ENCODE results near the gene PHIP. TPM values are rescaled to one million over a fixed set of nuclear protein-coding genes. Genes with fewer than 3 reads are reported as not detected.

PHIP gene
- total and polyA plus RNA-seq, 2 of the 8 experiments (the other 6 are each of a cell fraction or from before 2014, with no cell fraction given) = 7.3 to 56.2 TPM

- TF ChIP-seq, protein P1, sequence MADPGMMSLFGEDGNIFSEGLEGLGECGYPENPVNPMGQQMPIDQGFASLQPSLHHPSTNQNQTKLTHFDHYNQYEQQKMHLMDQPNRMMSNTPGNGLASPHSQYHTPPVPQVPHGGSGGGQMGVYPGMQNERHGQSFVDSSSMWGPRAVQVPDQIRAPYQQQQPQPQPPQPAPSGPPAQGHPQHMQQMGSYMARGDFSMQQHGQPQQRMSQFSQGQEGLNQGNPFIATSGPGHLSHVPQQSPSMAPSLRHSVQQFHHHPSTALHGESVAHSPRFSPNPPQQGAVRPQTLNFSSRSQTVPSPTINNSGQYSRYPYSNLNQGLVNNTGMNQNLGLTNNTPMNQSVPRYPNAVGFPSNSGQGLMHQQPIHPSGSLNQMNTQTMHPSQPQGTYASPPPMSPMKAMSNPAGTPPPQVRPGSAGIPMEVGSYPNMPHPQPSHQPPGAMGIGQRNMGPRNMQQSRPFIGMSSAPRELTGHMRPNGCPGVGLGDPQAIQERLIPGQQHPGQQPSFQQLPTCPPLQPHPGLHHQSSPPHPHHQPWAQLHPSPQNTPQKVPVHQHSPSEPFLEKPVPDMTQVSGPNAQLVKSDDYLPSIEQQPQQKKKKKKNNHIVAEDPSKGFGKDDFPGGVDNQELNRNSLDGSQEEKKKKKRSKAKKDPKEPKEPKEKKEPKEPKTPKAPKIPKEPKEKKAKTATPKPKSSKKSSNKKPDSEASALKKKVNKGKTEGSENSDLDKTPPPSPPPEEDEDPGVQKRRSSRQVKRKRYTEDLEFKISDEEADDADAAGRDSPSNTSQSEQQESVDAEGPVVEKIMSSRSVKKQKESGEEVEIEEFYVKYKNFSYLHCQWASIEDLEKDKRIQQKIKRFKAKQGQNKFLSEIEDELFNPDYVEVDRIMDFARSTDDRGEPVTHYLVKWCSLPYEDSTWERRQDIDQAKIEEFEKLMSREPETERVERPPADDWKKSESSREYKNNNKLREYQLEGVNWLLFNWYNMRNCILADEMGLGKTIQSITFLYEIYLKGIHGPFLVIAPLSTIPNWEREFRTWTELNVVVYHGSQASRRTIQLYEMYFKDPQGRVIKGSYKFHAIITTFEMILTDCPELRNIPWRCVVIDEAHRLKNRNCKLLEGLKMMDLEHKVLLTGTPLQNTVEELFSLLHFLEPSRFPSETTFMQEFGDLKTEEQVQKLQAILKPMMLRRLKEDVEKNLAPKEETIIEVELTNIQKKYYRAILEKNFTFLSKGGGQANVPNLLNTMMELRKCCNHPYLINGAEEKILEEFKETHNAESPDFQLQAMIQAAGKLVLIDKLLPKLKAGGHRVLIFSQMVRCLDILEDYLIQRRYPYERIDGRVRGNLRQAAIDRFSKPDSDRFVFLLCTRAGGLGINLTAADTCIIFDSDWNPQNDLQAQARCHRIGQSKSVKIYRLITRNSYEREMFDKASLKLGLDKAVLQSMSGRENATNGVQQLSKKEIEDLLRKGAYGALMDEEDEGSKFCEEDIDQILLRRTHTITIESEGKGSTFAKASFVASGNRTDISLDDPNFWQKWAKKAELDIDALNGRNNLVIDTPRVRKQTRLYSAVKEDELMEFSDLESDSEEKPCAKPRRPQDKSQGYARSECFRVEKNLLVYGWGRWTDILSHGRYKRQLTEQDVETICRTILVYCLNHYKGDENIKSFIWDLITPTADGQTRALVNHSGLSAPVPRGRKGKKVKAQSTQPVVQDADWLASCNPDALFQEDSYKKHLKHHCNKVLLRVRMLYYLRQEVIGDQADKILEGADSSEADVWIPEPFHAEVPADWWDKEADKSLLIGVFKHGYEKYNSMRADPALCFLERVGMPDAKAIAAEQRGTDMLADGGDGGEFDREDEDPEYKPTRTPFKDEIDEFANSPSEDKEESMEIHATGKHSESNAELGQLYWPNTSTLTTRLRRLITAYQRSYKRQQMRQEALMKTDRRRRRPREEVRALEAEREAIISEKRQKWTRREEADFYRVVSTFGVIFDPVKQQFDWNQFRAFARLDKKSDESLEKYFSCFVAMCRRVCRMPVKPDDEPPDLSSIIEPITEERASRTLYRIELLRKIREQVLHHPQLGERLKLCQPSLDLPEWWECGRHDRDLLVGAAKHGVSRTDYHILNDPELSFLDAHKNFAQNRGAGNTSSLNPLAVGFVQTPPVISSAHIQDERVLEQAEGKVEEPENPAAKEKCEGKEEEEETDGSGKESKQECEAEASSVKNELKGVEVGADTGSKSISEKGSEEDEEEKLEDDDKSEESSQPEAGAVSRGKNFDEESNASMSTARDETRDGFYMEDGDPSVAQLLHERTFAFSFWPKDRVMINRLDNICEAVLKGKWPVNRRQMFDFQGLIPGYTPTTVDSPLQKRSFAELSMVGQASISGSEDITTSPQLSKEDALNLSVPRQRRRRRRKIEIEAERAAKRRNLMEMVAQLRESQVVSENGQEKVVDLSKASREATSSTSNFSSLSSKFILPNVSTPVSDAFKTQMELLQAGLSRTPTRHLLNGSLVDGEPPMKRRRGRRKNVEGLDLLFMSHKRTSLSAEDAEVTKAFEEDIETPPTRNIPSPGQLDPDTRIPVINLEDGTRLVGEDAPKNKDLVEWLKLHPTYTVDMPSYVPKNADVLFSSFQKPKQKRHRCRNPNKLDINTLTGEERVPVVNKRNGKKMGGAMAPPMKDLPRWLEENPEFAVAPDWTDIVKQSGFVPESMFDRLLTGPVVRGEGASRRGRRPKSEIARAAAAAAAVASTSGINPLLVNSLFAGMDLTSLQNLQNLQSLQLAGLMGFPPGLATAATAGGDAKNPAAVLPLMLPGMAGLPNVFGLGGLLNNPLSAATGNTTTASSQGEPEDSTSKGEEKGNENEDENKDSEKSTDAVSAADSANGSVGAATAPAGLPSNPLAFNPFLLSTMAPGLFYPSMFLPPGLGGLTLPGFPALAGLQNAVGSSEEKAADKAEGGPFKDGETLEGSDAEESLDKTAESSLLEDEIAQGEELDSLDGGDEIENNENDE (IDR thresholded peaks at IDR 0.05; ENCODE audit: insufficient replicate concordance, low read length) = no peak
- TF ChIP-seq ASH2L (IDR thresholded peaks at IDR 0.05; ENCODE audit: low read length) (no peak), TEAD4 (IDR thresholded peaks at IDR 0.05; ENCODE audit: low read depth, low read length) (no peak), KDM4A (IDR thresholded peaks at IDR 0.05; ENCODE audit: low read depth, low read length, severe bottlenecking) (no peak), E2F6 (IDR thresholded peaks at IDR 0.05) (no peak), NRF1 (IDR thresholded peaks at IDR 0.05; ENCODE audit: low read depth, low read length) (no peak), KDM5A (IDR thresholded peaks at IDR 0.05; ENCODE audit: low read length) (no peak), HDAC6 (IDR thresholded peaks at IDR 0.05; ENCODE audit: low read depth, low read length) (no peak), BRCA1 (IDR thresholded peaks at IDR 0.05; ENCODE audit: low read depth, low read length) (no peak), SIX5 (IDR thresholded peaks at IDR 0.05; ENCODE audit: low read depth, low read length) (no peak), TBP (IDR thresholded peaks at IDR 0.05; ENCODE audit: low read depth, low read length) (no peak), CBX5 (IDR thresholded peaks at IDR 0.05; ENCODE audit: low read depth, low read length) (no peak), TAF1 (IDR thresholded peaks at IDR 0.05; ENCODE audit: low read depth, low read length) (no peak)
Observed at GRCh38 chr6:79034865-79035264, 43.2 kb downstream of the PHIP start (continued).

Measured in H1 (cell line).